HG02610 (cell line): ENCODE data around the gene LRTM2.

ENCODE experiments used
- ATAC-seq: cut with Tn5 transposase; IDR thresholded peaks from one replicate; pipeline ENCODE4 v1.9.1; 2021; ENCODE audit warnings: mild to moderate bottlenecking, moderate library complexity; ENCODE audit not compliant: unreplicated experiment

LRTM2 gene

DNA sequence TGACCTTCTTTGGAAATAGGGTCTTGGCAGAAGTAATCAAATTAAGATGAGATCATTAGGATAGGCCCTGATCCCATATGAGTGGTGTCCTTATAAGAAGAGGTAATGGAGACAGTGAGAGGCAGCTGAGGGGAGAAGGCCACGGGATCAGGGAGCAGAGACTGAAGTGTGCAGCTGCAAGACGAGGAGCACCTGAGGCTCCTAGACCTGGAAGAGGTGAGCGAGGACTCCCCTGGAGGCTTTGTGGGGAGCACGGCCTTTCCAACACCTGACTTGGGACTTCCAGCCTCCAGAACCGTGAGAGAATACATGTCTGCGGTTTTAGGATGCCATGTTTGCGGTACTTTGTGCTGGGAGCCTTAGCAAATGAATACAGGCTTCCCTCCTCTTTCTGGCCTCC, 37.5 kb downstream of the LRTM2 start:
- no peak for ATAC-seq

DNA sequence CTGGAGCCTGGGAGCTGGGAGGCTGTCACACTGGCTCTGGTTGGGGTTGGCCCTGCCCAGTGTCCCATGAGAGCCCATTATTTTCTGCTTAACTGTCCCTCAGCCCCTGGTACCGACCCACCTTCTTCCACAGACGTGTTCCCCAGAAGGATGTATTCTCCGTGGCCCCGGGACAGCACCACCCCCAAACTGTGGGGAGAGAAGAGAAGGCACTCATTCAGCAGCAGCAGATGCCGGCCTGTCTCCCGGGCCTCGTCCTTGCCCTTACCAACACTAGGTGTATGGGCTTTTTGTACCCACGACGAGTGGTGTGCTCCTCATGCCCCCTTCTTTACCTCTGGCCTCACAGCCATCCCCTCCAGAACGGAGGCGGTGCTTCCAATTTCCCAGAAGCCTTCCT, 38.1 kb downstream of the LRTM2 start:
- ATAC-seq: no peak

- ATAC-seq: no peak
These were observed 39.3 kb downstream of the LRTM2 start for GRCh38 chr12:1859643-1860042.

DNA sequence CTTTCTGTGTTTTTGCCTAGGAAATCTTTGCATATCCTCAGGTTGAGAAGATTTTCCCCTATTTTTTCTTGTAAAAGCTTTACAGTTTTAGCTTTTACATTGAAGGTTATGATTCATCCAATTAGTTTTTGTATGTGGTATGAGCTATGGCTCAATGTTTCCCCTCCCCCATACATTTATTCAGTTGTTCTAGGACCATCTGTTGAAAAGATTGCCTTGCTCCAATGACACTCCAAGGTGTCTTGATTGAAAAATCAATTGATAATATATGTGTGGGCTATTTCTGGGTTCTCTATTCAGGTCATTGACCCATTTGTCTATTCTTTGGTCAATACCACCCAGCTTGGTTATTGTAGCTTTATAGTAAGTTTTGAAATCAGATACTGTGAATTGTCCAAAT, 42.6 kb downstream of the LRTM2 start:
- no peak for ATAC-seq

DNA sequence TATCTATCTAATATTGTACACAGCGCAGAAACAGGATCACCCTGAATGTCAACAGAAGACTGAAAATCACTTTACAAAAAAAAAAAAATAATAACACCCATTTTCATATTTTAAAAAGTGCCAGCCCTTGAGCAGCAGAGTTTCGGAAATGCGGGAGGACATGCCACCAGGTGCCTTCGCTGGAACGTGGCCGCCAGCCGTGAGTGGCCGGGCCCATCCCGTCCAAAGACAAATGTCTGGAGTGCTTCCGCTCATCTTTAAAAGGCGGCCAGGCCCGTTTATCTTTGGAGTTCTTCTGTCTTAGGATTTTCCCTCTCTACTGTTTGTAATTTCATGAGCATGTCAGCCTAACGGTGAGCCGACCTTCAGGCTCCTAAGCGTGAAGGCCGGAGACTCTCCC, 43.5 kb downstream of the LRTM2 start:
- no peak for ATAC-seq

DNA sequence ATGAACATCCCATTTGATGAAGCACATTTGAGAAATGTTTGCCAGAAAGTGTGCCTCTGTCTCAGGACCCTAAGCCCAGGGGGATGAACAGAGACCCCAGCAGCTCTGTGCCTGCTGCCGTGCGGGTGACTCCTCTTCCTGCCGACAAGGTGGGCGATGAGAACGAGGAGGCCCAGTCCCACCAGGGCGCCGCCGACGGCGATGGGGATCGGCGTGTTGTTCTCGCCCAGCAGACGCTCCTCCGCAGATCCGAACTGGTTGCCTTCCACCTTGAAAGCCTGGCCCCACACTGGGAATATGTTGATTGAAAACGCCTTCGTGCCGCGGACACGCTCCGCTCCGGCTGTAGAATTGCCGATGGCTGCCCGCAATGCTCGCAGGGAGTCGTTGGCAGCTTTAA, 44.1 kb downstream of the LRTM2 start:
- ATAC-seq: no peak

DNA sequence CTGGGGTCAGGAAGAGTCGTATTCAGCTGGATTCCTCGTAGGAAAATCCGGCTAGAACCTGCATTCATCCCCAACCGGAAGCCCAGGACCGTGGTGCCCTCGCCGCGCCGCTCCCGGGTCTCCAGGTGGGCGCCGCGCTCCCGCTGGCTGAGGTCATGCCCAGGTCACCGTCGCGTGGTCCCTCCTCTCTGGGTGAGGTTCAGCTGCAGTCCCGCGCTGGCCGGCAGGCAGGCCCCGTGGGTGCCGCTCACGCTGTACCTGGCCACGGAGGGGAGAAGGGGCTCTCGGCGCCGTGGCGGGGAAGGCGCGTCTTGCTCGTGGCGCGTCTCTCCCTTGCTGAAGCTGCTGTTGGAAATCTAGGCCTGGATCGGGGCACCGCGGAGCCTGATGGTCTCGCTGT, 44.5 kb downstream of the LRTM2 start:
- no peak for ATAC-seq

- no peak for ATAC-seq
These were observed 45.0 kb downstream of the LRTM2 start for GRCh38 chr12:1865284-1865866.

- ATAC-seq: no peak
These were observed 48.8 kb downstream of the LRTM2 start for GRCh38 chr12:1869145-1869544.

GRCh38 chr12:1870086-1870485, 49.7 kb downstream of the LRTM2 start:
- ATAC-seq: no peak

DNA sequence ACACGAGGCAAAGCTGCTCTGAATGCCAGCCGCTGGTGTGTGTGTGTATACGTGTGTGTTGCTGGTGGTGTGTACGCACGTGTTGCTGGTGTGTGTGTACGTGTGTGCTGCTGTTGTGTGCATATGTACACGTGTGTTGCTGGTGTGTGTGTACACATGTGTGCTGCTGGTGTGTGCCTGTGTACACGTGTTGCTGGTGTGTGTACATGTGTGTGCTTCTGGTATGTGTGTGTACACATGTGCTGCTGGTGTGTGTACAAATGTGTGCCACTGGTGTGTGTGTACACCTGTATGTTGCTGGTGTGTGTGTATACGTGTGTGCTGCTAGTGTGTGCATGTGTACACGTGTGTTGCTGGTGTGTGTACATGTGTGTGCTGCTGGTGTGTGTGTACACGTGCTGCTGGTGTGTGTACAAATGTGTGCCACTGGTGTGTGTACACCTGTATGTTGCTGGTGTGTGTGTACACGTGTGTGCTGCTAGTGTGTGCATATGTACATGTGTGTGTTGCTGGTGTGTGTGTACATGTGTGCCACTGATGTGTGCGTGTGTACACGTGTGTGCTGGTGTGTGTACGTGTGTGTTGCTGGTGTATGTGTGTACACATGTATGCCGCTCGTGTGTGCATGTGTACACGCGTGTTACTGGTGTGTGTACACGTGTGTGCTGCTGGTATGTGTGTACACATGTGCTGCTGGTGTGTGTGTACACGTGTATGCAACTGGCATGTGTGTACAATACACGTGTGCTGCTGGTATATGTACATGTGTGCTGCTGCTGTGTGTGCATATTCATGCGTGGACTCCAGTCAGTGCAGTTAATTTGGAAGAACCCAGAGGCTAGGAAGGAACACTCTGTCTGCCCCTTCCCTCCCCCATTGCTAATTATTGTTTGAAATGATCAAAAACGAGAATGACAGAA, 50.9 kb downstream of the LRTM2 start:
- ATAC-seq: no peak

DNA sequence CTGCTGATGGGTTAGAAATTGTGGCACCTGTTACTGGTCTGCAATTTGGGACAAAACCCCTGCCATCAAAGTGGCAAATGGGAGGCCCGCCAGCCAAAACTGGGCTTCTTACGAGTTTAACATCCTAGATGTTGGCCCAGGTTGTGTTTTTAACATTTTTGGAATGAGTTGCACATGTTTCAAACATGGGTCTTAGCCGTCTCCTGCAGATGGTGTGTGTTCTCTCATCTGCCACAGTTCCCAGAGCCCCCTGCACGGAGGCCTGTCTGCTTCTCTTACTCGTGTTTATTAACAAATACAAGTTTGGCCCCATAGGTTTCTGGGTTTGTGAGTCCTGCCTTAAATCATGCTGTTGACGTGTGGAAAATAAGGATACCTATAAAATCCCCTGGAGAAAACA, 51.6 kb downstream of the LRTM2 start:
- no peak for ATAC-seq

GRCh38 chr12:1872448-1872847, 52.1 kb downstream of the LRTM2 start:
- no peak for ATAC-seq

DNA sequence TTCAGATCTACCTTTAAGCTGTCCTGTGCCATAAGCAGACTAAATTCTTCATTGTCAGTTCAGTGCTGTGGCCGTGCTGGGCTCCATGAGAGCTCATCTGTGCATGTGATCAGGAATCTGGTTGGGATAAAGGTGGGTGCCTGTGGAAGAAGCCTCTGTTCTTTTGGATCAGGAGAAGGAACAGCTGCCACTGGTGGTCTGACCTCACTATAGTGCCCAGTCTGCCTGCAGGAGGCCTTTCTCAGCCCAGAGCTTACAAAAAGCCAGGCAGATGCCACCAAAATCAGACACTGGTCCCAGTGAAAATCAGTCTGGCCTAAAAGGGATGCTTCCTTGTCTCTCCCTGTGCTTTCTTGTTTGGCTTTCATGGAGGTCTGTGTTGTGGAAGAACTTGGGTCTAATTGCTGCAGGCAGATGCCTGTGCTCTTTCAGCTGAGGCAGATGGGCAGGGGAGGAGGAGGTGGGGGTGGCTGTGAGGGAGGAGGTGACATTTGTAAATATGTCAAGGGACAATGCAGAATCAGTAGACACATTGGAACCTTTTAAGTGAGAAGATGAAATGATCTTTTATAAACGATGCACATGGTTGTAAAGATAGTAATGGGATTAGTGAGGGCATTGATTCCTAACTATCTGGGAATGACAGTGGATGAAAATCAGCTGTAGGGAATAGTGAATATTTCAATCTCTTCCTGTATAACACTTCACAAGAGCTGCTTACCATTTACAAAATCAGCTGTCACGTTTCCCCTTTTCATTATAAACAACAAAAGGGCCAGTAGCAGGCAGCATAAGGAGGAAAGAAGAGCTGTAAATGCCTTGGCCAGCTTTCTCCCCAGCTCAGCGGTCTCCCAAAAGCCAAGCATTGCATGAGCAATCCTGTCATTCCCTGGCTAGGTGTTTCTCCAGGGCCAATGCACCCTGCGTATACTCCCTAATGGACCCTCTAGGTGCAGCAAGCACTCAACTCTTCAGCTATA, 53.5 kb downstream of the LRTM2 start:
- no peak for ATAC-seq

DNA sequence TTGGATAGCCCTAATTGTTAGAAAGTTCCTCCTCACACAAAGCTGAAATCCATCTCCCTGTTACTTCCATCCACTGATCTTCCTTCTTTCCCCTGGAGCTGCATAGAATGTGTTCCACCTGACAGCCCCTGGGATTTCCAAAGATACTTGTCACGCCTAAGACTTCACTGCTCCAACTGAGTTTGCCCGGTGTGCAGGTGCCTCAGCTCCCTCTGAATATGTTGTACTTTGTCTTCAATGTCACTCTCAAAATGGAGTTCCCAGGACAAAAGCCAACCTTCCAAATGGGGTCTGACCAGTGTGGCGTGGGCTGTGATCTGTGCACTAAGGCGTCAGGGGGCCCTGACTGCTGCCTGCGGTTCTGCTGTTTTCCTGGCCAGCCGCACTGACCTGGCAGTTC, 55.2 kb downstream of the LRTM2 start:
- ATAC-seq: no peak

- ATAC-seq: no peak
These were observed 55.7 kb downstream of the LRTM2 start for GRCh38 chr12:1876086-1876485.

GRCh38 chr12:1877169-1877878, 57.0 kb downstream of the LRTM2 start:
- no peak for ATAC-seq

GRCh38 chr12:1878214-1878613, 57.8 kb downstream of the LRTM2 start:
- no peak for ATAC-seq

DNA sequence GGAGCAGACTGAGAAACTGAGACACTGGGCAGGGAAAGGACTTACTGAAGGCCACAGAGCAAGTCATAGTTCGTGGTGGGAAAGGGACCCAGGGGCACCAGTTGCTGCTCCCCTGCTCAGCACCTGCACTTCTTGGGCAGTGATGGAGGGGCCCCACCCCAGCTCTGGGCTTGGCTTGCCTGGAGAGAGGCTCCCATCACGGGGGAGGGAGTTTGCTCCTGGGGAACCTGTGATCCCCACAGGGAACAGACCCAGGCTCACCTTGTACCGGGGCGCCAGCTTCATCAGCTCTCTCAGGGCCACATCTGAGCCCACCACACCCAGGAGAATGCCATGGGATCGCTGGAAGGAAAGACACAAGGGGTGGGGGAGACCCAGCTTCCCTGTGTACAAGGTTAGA, 58.3 kb downstream of the LRTM2 start:
- no peak for ATAC-seq

DNA sequence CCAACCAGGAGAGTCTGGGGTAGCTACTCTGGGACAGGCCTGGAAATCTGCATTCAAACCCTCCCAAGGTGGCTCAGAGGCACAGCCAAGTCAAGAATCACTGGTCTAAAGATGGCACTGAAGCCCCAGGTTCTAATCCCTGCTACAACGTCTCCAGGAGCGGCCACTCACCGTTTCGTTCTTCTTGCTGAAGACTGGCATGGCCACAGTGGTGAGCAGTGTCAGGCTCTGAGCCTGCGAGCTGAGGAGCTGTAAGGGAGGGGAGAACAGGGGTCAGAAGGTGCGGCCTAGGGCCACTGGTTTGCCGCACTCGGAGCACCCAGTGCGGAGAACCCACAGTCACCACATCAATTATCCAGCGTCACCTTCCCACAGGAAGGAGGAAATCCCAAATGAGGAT, 59.3 kb downstream of the LRTM2 start:
- ATAC-seq: no peak
